ENCODE results near the gene HOXA5.

The HOXA5 gene

GRCh38 chr7:27158436-27159265, 15.2 kb upstream of the HOXA5 start:
- DNase-seq: no peak

DNA sequence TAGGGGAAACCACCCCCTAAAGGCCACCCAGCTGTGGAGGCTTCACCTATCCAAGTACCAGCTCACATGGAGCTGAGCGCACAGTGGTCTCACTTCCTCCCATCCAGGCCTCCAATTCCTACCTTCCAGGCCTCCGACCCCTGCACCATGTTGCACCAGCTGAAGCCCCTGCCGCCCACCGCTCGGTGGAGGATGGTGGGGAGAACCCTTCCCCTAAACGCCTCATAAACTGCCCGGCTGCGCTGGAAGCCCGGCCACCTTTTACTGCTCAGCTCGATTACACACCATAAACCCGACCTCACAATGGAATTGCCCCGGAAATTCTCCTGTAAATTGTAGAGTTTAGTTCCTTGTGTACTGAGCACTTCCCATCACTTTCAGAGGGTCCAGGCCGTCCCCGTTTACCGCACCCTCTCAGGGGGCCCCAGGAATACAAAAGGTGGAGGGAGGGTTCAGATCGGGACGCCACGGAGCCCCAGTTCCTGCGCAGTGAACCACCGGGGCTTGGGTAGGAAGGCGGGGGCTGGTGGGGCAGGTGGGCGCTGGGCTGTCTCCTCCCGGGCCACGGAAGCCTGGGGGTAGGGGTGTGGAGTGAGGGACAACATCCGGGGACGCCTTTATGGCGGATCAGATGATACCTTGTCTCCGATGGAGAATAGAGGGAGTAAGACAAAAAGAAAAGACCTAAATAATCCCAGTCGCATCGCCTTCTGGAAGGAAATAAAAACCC, 14.4 kb upstream of the HOXA5 start:
- DNase-seq: no peak

GRCh38 chr7:27156916-27157701, 13.6 kb upstream of the HOXA5 start:
- DNase-seq: no peak

DNA sequence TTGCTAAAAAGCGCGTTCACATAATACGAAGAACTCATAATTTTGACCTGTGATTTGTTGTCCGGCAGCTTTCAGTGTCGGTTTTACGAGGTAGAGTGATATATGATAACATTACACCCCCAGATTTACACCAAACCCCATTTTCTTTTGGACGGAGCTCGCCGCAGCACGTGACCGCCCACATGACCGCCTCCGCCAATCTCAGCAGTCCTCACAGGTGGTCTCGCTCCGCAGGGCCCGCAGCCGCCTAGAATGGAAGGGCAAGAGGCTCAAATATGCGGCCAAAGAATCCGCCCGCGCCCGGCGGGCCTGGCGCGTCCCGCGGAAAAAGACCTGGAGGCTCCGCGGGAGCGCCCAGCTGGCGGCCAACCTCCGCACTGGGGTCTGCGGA, 13.0 kb upstream of the HOXA5 start, which contains the start of gene HOXA7:
TSS of gene HOXA7 (minus strand) at position 168 of the 391 bp plus-strand sequence. CDS start at position 38, 130 bp downstream.
- DNase-seq: no peak

GRCh38 chr7:27155816-27156507, 12.5 kb upstream of the HOXA5 start:
- DNase-seq: no peak

- no peak for DNase-seq
These were observed 11.7 kb upstream of the HOXA5 start for GRCh38 chr7:27154901-27155815.

DNA sequence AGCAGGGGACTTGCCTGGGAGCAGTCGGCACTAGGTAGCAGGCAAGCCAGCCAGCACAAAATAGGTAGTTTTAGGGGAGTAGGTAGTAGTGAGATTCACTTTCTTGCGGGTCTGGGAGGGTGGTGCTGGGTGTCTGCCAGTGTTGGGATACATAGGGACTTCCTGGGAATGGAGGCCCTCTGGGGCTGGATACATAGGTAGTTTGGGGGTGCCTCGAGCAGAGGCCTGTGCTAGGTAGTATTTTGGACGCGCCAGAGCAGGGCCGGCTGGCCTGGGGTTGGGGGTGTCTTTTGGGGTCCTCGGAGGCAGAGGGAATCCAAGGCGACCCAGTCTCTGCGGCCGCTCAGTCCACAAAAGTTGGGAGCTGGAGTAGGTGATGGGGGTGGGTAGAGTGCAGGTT, 10.9 kb upstream of the HOXA5 start:
- DNase-seq: no peak

- no peak for DNase-seq
These were observed 10.0 kb upstream of the HOXA5 start for GRCh38 chr7:27153526-27153925.

- no peak for DNase-seq
These were observed 9.4 kb upstream of the HOXA5 start for GRCh38 chr7:27152816-27153442.

- no peak for DNase-seq
These were observed 8.7 kb upstream of the HOXA5 start, which contains the start of gene HOXA3 for GRCh38 chr7:27151931-27152815. Gene HOXA3 (minus strand): TSS chr7:27152583. CDS start chr7:27110640, 41,943 bp downstream.

DNA sequence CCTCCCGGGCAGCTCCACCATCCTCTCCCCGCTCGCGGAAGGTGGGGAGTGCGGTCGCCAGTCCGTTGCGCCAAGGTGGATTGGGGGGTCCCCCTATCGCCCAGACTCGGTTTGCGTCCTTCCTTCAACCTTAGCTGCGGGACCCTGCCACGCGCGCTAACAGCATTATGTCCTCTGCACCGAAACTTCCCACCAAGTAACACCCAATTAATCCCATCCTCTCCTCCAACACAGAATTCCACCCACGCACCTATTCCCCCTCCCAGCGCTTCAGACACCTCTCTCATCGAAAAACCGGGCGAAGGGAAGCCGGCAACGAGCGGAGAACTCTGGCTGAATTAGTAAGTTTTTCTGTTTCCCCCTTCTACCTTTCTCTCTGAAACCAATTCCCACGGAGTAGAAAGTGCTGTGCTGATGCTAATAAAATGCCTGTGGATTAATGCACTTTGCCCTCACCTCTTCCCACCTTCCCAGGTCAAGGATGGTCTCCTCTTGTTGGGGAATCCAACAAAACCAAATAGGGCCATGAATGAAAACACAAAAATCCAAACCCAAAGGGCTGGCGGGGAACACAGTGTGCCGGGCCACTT, 8.0 kb upstream of the HOXA5 start:
- DNase-seq: no peak

- DNase-seq: peak; percentile 68 to 70
These were observed 7.3 kb upstream of the HOXA5 start for GRCh38 chr7:27150568-27151340.

GRCh38 chr7:27149842-27150567, 6.5 kb upstream of the HOXA5 start:
- no peak for DNase-seq

- DNase-seq: no peak
These were observed 5.5 kb upstream of the HOXA5 start for GRCh38 chr7:27148756-27149641.

- no peak for DNase-seq
These were observed 4.7 kb upstream of the HOXA5 start for GRCh38 chr7:27148031-27148755.
